Ascending aorta (tissue), 2 donors: ENCODE results near the gene SLC22A6. TPM values are rescaled to one million over a fixed set of nuclear protein-coding genes. Genes with fewer than 3 reads are reported as not detected.

Source experiments
- DNase-seq, 2 donors: peaks; one replicate each; pipeline ENCODE4 v3.0.0-alpha.2; 2019; ENCODE audit warnings: low spot score in 2 of 2
- H3K27ac ChIP-seq, 2 donors: fragments of 200-600 bp; sonication (generic); one replicate each; pipeline ENCODE4 v1.5.1; 2016 to 2017; ENCODE audit warnings: mild to moderate bottlenecking in 1 of 2
- H3K27me3 ChIP-seq: fragments of 200-600 bp; sonication (generic); one replicate; pipeline ENCODE4 v1.5.1; 2017
- H3K36me3 ChIP-seq, 2 donors: fragments of 200-600 bp; sonication (generic); one replicate each; pipeline ENCODE4 v1.5.1; 2016
- H3K4me1 ChIP-seq, 2 donors: fragments of 200-600 bp; sonication (generic); one replicate each; pipeline ENCODE4 v1.5.1; 2016 to 2017; ENCODE audit warnings: mild to moderate bottlenecking in 1 of 2
- H3K4me3 ChIP-seq, 2 donors: fragments of 200-600 bp; sonication (generic); one replicate each; pipeline ENCODE4 v1.5.1; 2016 to 2017; ENCODE audit warnings: mild to moderate bottlenecking in 1 of 2
- H3K9me3 ChIP-seq, 2 donors: fragments of 200-600 bp; sonication (generic); one replicate each; pipeline ENCODE4 v1.5.1; 2016
- CTCF ChIP-seq, 3 experiments: fragments of 200-600 bp in 2 of 3; fragments of 450-650 bp in 1 of 3; sonication (generic) in 2 of 3; IDR thresholded peaks; one replicate each; pipeline ENCODE4 v1.5.1; 2016 to 2019; ENCODE audit warnings: antibody characterized with exemption in 3 of 3, mild to moderate bottlenecking in 1 of 3, moderate library complexity in 1 of 3
- intact Hi-C: fragments of 100-400 bp; cut with DNase I; formaldehyde crosslinking; loops from one replicate; pipeline ENCODE4 v1.15.1; 2023
- total RNA-seq: library from RNA; depleted of rRNA; stranded (reverse); fragments of >200 nt; gene quantifications from one replicate; pipeline ENCODE4 v1.1.0, GENCODE V29; 2016

The SLC22A6 gene
- total RNA-seq, 1 donor from 2014 or later = not detected

GRCh38 chr11:62999156-62999555 is 14.4 kb upstream of the SLC22A6 start:
- DNase-seq = no peak
- Histone ChIP-seq H3K4me3 (no peak overlapping the region), H3K4me1 (no peaks in the 10 kb centered on the region), H3K27me3 (no peaks in the 10 kb centered on the region), H3K9me3 (no peaks in the 10 kb centered on the region), H3K36me3 (no peaks in the 10 kb centered on the region), H3K27ac (no peak overlapping the region)
- intact Hi-C loops = no loop called here
- TF ChIP-seq CTCF (IDR thresholded peaks at IDR 0.05) = no peak

DNA sequence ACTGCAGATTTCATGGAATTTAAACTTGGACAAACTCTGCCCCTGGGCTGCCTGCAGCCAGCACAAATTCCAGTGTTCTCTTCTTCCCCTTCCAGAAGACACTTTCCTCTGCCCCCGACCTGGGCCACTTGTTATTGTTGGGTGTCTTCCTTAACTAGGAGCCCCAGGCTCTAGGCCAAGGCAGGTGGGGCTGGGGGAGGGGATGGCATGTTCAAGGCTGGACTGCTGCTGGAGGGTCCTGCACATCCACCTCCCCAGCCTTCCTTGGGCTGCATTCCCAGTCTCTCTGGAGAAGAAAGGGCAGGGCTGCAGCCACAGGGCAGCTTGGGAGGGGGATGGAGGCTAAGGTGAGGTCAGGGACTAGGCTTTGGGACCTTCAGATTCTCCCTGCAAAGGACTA is 11.5 kb upstream of the SLC22A6 start:
- no peak for TF ChIP-seq CTCF (IDR thresholded peaks at IDR 0.05)
- no peaks in the 10 kb centered on the region for H3K4me1 ChIP-seq
- no peak for DNase-seq
- H3K27ac ChIP-seq = no peak overlapping the region
- intact Hi-C loops = no loop called here
- no peaks in the 10 kb centered on the region for H3K9me3 ChIP-seq
- H3K36me3 ChIP-seq = no peaks in the 10 kb centered on the region
- no peaks in the 10 kb centered on the region for H3K27me3 ChIP-seq
- H3K4me3 ChIP-seq = no peak overlapping the region

- no peaks in the 10 kb centered on the region for H3K36me3 ChIP-seq
Observed at GRCh38 chr11:62994775-62995174, 10.0 kb upstream of the SLC22A6 start.

GRCh38 chr11:62988276-62988675 is 3.5 kb upstream of the SLC22A6 start:
- no peaks in the 10 kb centered on the region for H3K4me1 ChIP-seq
- no peak overlapping the region for H3K27ac ChIP-seq
- H3K9me3 ChIP-seq = no peaks in the 10 kb centered on the region
- intact Hi-C loops = no loop called here
- TF ChIP-seq CTCF (IDR thresholded peaks at IDR 0.05) = no peak
- H3K27me3 ChIP-seq = no peaks in the 10 kb centered on the region
- no peak overlapping the region for H3K4me3 ChIP-seq
- no peak for DNase-seq
- H3K36me3 ChIP-seq = no peaks in the 10 kb centered on the region

More at GRCh38 chr11:62994775-62995174, 10.0 kb upstream of the SLC22A6 start:
- intact Hi-C loops = no loop called here
- no peaks in the 10 kb centered on the region for H3K9me3 ChIP-seq
- H3K27me3 ChIP-seq = no peaks in the 10 kb centered on the region
- no peaks in the 10 kb centered on the region for H3K4me1 ChIP-seq
- H3K27ac ChIP-seq = no peak overlapping the region
- TF ChIP-seq CTCF (IDR thresholded peaks at IDR 0.05) = no peak
- DNase-seq = no peak
- H3K4me3 ChIP-seq = no peak overlapping the region

GRCh38 chr11:62985041-62985750 is 429 bp upstream of the SLC22A6 start:
- intact Hi-C loops = no loop called here

More at GRCh38 chr11:62985041-62985750, 429 bp upstream of the SLC22A6 start:
- no peak for DNase-seq
- no peak for TF ChIP-seq CTCF (IDR thresholded peaks at IDR 0.05)
- no peak overlapping the region for H3K4me3 ChIP-seq
- no peaks in the 10 kb centered on the region for H3K36me3 ChIP-seq
- H3K27me3 ChIP-seq = no peaks in the 10 kb centered on the region
- no peaks in the 10 kb centered on the region for H3K9me3 ChIP-seq
- no peak overlapping the region for H3K27ac ChIP-seq
- no peaks in the 10 kb centered on the region for H3K4me1 ChIP-seq
